Kasumi-1 (cell line): ENCODE measurements around the gene ATF7.
"Not testable (repeated sequence)": the region's sequence is repeated elsewhere in the genome, so short reads cannot be mapped to it uniquely, and the experiment has no call there.

Experiments used
- DNase-seq, 2 experiments: peaks; one replicate each; lab custom pipeline; 2025; lab: John Stamatoyannopoulos, UW

Gene ATF7

DNA sequence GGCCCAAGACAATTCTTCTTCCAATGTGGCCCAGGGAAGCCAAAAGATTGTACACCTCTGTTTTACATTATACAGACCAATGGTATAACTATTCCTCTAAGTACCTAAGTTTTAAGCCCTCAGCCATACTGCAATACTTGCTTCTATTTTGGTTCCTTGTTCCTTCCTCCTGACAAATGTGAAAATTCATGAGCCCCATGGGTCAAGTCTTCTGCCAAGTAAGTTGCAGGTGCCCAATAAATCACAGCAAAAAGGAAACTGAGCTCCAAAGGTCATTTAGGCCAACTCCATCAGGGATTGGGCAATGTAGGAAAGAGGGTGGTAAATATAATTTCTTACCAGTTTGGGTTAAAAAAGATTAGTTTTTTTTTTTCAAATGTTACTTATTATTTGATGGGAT lies 61.2 kb downstream of the ATF7 start:
- no peak for DNase-seq

DNA sequence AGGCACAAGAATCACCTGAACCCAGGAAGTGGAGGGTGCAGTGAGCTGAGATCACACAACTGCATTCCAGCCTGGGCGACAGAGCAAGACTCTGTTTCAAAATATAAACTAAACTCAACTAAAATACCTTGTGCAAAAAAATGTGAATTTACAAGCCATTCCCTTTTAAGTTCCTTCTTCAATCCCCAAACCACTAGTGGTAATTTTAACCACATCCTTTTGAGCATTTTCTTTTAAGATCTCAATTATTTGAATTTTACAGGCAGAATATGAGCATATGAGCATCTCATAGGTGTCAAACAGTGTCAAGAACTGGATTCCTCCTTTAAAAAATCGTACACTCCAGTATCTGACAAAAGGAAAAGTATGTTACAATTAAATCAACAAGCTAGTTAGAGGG lies 61.9 kb downstream of the ATF7 start:
- peak; percentile 18 to 25 for DNase-seq

DNA sequence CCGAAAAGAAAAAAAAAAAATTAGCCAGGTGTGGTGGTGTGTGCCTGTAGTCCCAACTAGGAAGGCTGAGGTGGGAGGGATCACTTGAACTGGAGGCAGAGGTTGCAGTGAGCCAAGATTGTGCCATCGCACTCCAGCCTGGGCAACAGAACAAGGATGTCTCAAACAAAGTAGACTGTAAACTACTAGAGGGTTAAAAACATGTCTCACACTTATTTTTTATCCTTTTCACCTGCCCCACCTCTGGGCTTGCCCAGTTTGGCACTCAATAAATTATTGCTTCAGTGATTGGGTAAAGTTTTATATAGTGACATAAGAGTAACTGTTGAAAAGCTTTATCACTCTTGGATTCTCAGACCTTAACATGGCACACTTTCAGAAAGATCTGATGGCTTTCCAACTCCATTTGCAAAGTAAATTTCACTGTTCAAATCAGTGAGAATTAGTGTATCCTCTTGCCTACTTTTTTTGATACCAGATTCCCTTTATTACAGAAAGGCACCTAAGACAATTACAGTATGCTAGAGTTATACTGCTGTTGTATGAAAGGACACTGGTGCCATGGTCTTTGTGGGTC lies 62.6 kb downstream of the ATF7 start:
- DNase-seq: no peak

DNA sequence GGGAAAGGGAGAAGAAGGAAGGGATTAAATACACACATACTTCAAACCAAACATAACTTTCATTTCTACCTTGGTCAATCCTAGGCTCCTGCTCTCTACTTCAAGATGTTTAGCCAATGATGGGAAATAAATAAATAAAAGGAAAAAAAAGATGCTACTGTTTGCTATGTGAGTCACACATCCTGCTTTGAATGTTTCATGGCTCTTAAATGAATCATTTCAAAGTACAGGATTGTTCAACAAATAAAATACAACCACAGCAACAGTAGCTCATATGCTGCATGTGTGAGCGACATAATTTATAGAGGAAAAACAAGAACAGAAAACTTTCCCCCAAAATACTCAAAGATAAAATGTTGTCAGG lies 64.6 kb downstream of the ATF7 start:
- no peak for DNase-seq

DNA sequence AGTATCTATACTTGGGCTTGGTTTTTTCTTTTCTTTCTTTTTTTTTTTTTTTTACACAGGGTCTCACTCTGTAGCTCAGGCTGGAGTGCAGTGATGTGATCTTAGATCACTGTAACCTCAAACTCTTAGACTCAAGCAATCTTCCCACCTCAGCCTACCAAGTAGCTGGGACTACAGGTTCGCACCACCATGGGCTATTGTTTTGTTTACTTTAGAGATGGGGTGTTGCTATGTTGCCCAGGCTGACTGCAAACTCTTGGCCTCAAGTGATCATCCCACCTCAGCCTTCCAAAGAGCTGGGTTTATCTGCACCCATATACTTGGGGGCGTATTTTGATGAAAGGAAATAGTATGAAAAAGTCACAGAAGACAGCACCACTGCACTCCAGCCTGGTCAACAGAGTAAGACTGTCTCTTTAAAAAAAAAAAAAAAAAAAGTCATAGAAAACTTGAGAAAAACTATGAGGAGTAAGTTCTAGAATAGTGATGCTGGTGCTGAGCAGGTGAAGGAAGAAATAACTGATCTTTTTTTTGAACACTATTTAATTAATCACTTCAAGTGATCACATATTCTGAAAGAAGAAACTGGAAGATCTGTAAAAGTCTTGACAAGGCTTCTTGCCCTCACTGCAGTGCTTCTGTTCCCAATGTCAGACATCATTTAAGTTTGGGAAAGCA lies 65.1 kb downstream of the ATF7 start:
- DNase-seq: no peak

- no peak for DNase-seq
These were observed 65.8 kb downstream of the ATF7 start for GRCh38 chr12:53560351-53560750.

GRCh38 chr12:53558631-53559030 lies 67.6 kb downstream of the ATF7 start:
- no peak for DNase-seq

GRCh38 chr12:53552361-53553327 lies 73.5 kb downstream of the ATF7 start:
- DNase-seq: no peak

- peak in 1 of 2 experiments; percentile 17 for DNase-seq
These were observed 74.3 kb downstream of the ATF7 start for GRCh38 chr12:53551889-53552291.

- no peak for DNase-seq
These were observed 75.6 kb downstream of the ATF7 start for GRCh38 chr12:53550595-53550994.

DNA sequence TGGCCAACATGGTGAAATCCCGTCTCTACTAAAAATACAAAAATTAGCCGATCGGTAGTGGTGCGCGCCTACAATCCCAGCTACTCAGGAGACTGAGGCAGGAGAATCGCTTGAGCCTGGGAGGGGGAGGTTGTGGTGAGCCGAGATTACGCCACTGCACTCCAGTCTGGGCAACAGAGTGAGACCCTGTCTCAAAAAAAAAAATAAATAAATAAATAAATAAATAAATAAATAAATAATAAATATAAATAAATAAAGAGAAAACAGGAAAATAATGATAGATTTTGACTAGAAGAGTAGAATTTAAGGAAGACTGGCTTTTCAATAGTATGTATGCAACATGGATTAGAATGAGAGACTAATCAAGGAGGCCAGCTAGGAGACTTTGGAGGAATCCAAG lies 76.1 kb downstream of the ATF7 start:
- DNase-seq: not testable (repeated sequence)

GRCh38 chr12:53548354-53548753 lies 77.8 kb downstream of the ATF7 start:
- not testable (repeated sequence) for DNase-seq

GRCh38 chr12:53543539-53543938 lies 82.6 kb downstream of the ATF7 start:
- DNase-seq: peak; percentile 76 to 87

DNA sequence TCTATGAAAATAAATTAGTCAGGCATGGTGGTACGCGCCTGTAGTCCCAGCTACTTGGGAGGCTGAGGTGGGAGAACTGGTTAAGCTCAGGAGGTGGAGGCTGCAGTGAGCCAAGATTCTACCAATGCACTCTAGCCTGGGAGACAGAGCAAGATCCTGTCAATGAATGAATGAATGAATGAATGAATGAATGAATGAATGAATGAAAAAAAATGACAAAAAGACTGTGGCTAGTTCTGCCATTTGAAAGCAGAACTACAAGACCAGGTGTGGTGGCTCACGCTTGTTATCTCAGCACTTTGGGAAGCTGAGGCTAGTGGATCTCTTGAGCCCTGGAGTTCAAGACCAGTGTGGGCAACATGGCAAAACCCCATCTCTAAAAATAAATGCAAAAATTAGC lies 86.7 kb downstream of the ATF7 start:
- DNase-seq: no peak

DNA sequence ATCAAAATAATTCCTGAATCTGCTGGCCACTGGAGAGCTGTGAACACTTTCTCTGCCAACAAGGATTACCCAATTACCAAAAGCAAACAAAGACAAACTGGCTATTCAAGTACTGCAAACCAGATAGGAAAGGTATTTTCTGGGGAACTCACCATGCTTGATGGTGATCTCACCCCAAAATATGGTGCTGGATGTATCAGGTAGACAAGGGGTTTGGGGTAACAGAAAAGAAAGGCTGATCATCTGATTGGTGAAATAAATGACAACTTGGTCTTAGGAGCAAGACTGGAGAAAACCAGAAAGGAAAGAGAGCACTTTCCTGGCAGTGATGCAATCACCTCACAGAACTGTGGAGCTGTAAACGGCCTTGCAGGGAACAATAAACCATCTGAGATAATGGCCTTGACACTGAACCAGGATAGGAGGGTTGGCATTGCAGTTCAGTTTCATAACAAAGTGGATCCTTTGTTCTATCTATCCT lies 87.9 kb downstream of the ATF7 start:
- DNase-seq: peak in 1 of 2 experiments; percentile 17

GRCh38 chr12:53536962-53537361 lies 89.2 kb downstream of the ATF7 start:
- no peak for DNase-seq

GRCh38 chr12:53533471-53533870 lies 92.7 kb downstream of the ATF7 start:
- DNase-seq: peak in 1 of 2 experiments; percentile 5

GRCh38 chr12:53532524-53533445 lies 93.4 kb downstream of the ATF7 start:
- DNase-seq: no peak

DNA sequence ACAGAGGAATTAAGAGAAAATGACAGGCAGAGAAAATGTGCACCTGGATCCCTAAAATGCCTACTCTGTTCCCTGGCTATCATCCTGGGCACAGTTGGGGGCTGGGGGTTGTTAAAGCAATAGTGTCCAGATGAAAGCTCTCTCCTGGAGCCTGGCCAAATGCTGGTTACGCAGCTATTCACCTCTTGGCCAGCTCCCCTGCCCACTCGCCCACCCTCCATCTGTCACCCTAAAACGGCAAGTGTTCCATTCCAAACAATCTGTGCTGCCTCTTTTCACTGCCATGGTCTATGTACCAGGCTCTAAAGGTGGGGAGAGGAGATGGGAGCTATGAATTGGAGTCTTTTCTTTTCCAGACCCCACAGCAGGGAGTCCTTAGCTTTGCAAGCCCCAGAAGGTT lies 94.2 kb downstream of the ATF7 start:
- no peak for DNase-seq

DNA sequence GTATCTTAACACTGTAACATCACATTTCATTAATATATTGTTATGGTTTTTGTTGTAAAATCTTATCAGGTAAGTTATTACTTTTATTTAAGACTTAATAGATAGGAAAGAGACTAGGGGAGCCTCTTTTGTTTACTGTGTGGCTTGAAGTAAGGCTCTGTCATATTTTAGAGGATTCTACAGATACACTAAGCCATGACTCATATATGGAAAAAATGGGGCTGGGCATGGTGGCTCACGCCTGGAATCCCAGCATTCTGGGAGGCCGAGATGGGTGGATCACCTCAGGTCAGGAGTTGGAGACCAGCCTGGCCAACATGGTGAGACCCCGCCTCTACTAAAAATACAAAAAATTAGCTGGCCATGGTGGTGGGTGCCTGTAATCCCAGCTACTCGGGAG lies 95.3 kb downstream of the ATF7 start:
- no peak for DNase-seq

DNA sequence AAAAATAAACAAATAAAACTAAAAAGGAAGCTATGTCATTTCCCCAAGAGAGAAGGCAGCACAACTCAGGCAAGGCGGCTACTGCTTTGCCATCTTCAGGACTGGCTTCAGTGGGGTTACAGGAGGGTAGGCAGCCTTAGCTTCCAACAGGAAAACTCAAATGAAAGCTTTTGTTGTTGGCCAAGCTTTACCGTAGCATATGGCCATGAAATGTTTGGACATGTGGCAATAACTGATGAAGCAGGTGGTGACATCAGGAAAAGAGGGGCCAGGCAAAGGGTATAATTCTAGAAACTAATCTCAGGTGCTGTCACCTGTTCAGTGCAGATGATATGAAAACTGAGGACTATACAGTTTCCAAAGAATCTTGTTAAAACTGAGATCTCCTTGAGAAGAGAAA lies 96.1 kb downstream of the ATF7 start:
- no peak for DNase-seq

GRCh38 chr12:53524476-53524875 lies 101.7 kb downstream of the ATF7 start:
- no peak for DNase-seq
